ENCODE results near the gene GSAP.
"Not testable (repeated sequence)": the region's sequence is repeated elsewhere in the genome, so short reads cannot be mapped to it uniquely, and the experiment has no call there.

Gene GSAP

DNA sequence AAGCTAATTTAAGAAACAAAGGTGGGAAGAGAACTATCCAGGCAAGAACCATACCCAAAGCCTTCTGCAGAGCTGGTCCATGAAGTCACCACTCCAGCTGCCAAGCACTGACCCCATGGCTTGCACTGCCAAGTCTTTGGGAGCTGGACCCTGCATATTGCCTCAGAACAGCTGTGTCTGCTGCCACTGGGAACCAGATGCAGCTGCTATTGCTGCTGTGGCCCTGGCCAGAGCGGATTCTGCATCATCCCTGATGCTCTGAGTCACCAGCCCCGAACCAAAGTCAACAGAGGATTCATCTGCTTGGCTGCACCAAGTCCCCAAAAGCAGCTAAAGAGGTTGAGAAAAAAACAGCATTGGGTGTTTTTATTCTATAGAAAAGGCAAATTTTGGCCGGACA lies 39.2 kb upstream of the GSAP start:
- Histone ChIP-seq H3K27ac (ENCODE audit: low read depth, low read length) (peak overlapping the region; percentile 38), H2AFZ (ENCODE audit: low read length, unreplicated experiment) (no peak overlapping the region), H3K36me3 (ENCODE audit: insufficient read depth, low read length) (no peaks in the 10 kb centered on the region), H3K4me3 (ENCODE audit: low read depth, low read length) (no peak overlapping the region), H3K4me1 (ENCODE audit: control insufficient read depth, insufficient read depth, low read length, unreplicated experiment) (peaks cover 47% of the 10 kb centered on the region), H3K79me2 (ENCODE audit: control insufficient read depth, insufficient read depth, low read length, unreplicated experiment) (no peaks in the 10 kb centered on the region), H3K27me3 (ENCODE audit: insufficient read depth, low read length) (no peaks in the 10 kb centered on the region)

- Histone ChIP-seq H3K4me3 (ENCODE audit: low read depth, low read length) (no peak overlapping the region), H3K79me2 (ENCODE audit: control insufficient read depth, insufficient read depth, low read length, unreplicated experiment) (no peaks in the 10 kb centered on the region), H3K36me3 (ENCODE audit: insufficient read depth, low read length) (no peaks in the 10 kb centered on the region), H3K4me1 (ENCODE audit: control insufficient read depth, insufficient read depth, low read length, unreplicated experiment) (peaks cover 50% of the 10 kb centered on the region), H3K27me3 (ENCODE audit: insufficient read depth, low read length) (no peaks in the 10 kb centered on the region), H2AFZ (ENCODE audit: low read length, unreplicated experiment) (no peak overlapping the region), H3K27ac (ENCODE audit: low read depth, low read length) (peak overlapping the region; percentile 38)
Observed at GRCh38 chr7:77454802-77455201, 38.7 kb upstream of the GSAP start.

DNA sequence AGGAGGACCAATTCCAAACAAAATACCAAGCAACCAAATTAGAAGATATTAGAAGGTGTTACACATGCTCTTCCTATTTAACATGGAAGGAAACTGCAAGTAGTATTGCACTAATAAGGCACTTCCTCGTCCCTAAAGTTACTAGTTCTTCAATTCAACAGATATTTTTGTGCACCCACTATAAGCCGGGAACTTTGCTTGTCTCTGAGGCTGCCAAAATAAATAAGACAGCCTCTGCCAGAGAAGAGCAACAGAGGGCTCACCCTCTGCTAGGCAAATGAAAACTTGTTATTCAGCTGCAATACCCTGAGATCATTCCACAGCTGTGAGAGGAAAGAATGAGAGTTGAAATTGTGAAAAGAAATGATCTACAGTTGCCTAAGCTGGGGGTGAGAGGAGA lies 37.4 kb upstream of the GSAP start:
- H3K36me3 ChIP-seq (ENCODE audit: insufficient read depth, low read length), result no peaks in the 10 kb centered on the region
- H3K27ac ChIP-seq (ENCODE audit: low read depth, low read length), result peak overlapping the region; percentile 20
- H3K79me2 ChIP-seq (ENCODE audit: control insufficient read depth, insufficient read depth, low read length, unreplicated experiment), result no peaks in the 10 kb centered on the region
- H2AFZ ChIP-seq (ENCODE audit: low read length, unreplicated experiment), result no peak overlapping the region
- H3K4me3 ChIP-seq (ENCODE audit: low read depth, low read length), result peak overlapping the region; percentile 0; the same call in 1 of the 2 replicates
- no peaks in the 10 kb centered on the region for H3K27me3 ChIP-seq (ENCODE audit: insufficient read depth, low read length)
- H3K4me1 ChIP-seq (ENCODE audit: control insufficient read depth, insufficient read depth, low read length, unreplicated experiment), result peaks cover 50% of the 10 kb centered on the region

GRCh38 chr7:77451950-77452349 lies 35.8 kb upstream of the GSAP start:
- H3K4me1 ChIP-seq (ENCODE audit: control insufficient read depth, insufficient read depth, low read length, unreplicated experiment), result peaks cover 48% of the 10 kb centered on the region
- H3K4me3 ChIP-seq (ENCODE audit: low read depth, low read length); H3K27ac ChIP-seq (ENCODE audit: low read depth, low read length): not testable (repeated sequence)

GRCh38 chr7:77450613-77451012 lies 34.5 kb upstream of the GSAP start:
- Histone ChIP-seq H2AFZ (ENCODE audit: low read length, unreplicated experiment) (peak overlapping the region; percentile 0), H3K79me2 (ENCODE audit: control insufficient read depth, insufficient read depth, low read length, unreplicated experiment) (no peaks in the 10 kb centered on the region), H3K4me1 (ENCODE audit: control insufficient read depth, insufficient read depth, low read length, unreplicated experiment) (peaks cover 39% of the 10 kb centered on the region), H3K27ac (ENCODE audit: low read depth, low read length) (no peak overlapping the region), H3K4me3 (ENCODE audit: low read depth, low read length) (no peak overlapping the region), H3K27me3 (ENCODE audit: insufficient read depth, low read length) (no peaks in the 10 kb centered on the region), H3K36me3 (ENCODE audit: insufficient read depth, low read length) (no peaks in the 10 kb centered on the region)

More at GRCh38 chr7:77451950-77452349, 35.8 kb upstream of the GSAP start:
- not testable (repeated sequence) for H3K36me3 ChIP-seq (ENCODE audit: insufficient read depth, low read length); H3K79me2 ChIP-seq (ENCODE audit: control insufficient read depth, insufficient read depth, low read length, unreplicated experiment); H2AFZ ChIP-seq (ENCODE audit: low read length, unreplicated experiment); H3K27me3 ChIP-seq (ENCODE audit: insufficient read depth, low read length)

GRCh38 chr7:77450054-77450453 lies 33.9 kb upstream of the GSAP start:
- Histone ChIP-seq H3K27ac (ENCODE audit: low read depth, low read length) (no peak overlapping the region), H3K36me3 (ENCODE audit: insufficient read depth, low read length) (no peaks in the 10 kb centered on the region), H3K4me1 (ENCODE audit: control insufficient read depth, insufficient read depth, low read length, unreplicated experiment) (peaks cover 33% of the 10 kb centered on the region), H3K79me2 (ENCODE audit: control insufficient read depth, insufficient read depth, low read length, unreplicated experiment) (no peaks in the 10 kb centered on the region), H3K4me3 (ENCODE audit: low read depth, low read length) (no peak overlapping the region), H3K27me3 (ENCODE audit: insufficient read depth, low read length) (no peaks in the 10 kb centered on the region), H2AFZ (ENCODE audit: low read length, unreplicated experiment) (peak overlapping the region; percentile 0)

- no peak overlapping the region for H3K27ac ChIP-seq (ENCODE audit: low read depth, low read length)
Observed at GRCh38 chr7:77447616-77448015, 31.5 kb upstream of the GSAP start.

DNA sequence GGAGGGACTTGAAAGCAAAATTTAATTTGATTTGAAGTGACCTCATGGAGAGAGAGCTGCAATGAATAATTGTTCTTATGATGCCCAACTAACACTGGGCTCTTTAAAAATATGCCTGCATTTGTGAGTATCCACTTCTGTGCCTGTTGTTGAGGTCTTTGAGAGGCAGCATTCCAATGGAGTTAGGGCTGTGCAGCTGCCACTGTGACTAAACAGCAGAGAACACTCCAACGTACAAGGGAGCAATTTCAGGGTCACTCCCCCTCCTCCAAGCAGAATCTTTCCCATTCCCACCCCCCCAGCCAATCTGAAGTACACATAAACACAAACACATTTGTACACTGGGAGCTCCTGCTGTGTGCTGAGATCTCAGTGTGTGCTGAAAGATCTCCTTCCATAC lies 28.0 kb upstream of the GSAP start:
- no peaks in the 10 kb centered on the region for H3K27me3 ChIP-seq (ENCODE audit: insufficient read depth, low read length)
- H3K79me2 ChIP-seq (ENCODE audit: control insufficient read depth, insufficient read depth, low read length, unreplicated experiment), result no peaks in the 10 kb centered on the region
- H3K36me3 ChIP-seq (ENCODE audit: insufficient read depth, low read length), result no peaks in the 10 kb centered on the region
- no peak overlapping the region for H2AFZ ChIP-seq (ENCODE audit: low read length, unreplicated experiment)
- no peak overlapping the region for H3K4me3 ChIP-seq (ENCODE audit: low read depth, low read length)
- no peak overlapping the region for H3K27ac ChIP-seq (ENCODE audit: low read depth, low read length)
- H3K4me1 ChIP-seq (ENCODE audit: control insufficient read depth, insufficient read depth, low read length, unreplicated experiment), result peaks cover 23% of the 10 kb centered on the region

More at GRCh38 chr7:77447616-77448015, 31.5 kb upstream of the GSAP start:
- peak overlapping the region; percentile 34 for H2AFZ ChIP-seq (ENCODE audit: low read length, unreplicated experiment)
- peaks cover 27% of the 10 kb centered on the region for H3K4me1 ChIP-seq (ENCODE audit: control insufficient read depth, insufficient read depth, low read length, unreplicated experiment)
- H3K27me3 ChIP-seq (ENCODE audit: insufficient read depth, low read length), result no peaks in the 10 kb centered on the region
- no peak overlapping the region for H3K4me3 ChIP-seq (ENCODE audit: low read depth, low read length)
- H3K79me2 ChIP-seq (ENCODE audit: control insufficient read depth, insufficient read depth, low read length, unreplicated experiment), result no peaks in the 10 kb centered on the region
- no peaks in the 10 kb centered on the region for H3K36me3 ChIP-seq (ENCODE audit: insufficient read depth, low read length)

DNA sequence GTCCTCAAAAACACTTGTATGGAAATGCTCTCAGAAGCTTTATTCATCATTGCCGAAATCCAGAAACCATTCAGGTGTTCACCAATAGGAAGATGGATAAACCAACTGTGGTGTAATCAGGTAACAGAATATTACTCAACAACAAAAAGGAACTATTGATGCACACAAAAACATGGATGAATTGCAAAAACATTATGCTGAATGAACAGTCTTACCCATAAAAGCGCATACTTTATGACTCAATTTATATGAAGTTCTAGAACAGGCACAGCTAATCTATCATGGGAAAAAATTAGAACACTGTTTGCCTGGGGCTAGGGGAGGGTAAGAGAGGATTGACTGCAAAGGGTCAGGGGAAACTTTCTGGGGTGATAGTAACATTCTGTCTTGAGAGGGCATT lies 26.9 kb upstream of the GSAP start:
- peaks cover 23% of the 10 kb centered on the region for H3K4me1 ChIP-seq (ENCODE audit: control insufficient read depth, insufficient read depth, low read length, unreplicated experiment)
- H3K4me3 ChIP-seq (ENCODE audit: low read depth, low read length), result no peak overlapping the region
- H2AFZ ChIP-seq (ENCODE audit: low read length, unreplicated experiment), result peak overlapping the region; percentile 47
- no peaks in the 10 kb centered on the region for H3K79me2 ChIP-seq (ENCODE audit: control insufficient read depth, insufficient read depth, low read length, unreplicated experiment)
- H3K27me3 ChIP-seq (ENCODE audit: insufficient read depth, low read length), result no peaks in the 10 kb centered on the region
- H3K27ac ChIP-seq (ENCODE audit: low read depth, low read length), result peak overlapping the region; percentile 70
- H3K36me3 ChIP-seq (ENCODE audit: insufficient read depth, low read length), result no peaks in the 10 kb centered on the region

- no peaks in the 10 kb centered on the region for H3K79me2 ChIP-seq (ENCODE audit: control insufficient read depth, insufficient read depth, low read length, unreplicated experiment)
- H3K4me3 ChIP-seq (ENCODE audit: low read depth, low read length), result 0 out of 2 replicates have a peak overlapping the region, but pooled peaks have one; percentile 8
- H3K36me3 ChIP-seq (ENCODE audit: insufficient read depth, low read length), result no peaks in the 10 kb centered on the region
- H2AFZ ChIP-seq (ENCODE audit: low read length, unreplicated experiment), result peak overlapping the region; percentile 51
- peak overlapping the region; percentile 70 for H3K27ac ChIP-seq (ENCODE audit: low read depth, low read length)
- peaks cover 23% of the 10 kb centered on the region for H3K4me1 ChIP-seq (ENCODE audit: control insufficient read depth, insufficient read depth, low read length, unreplicated experiment)
- no peaks in the 10 kb centered on the region for H3K27me3 ChIP-seq (ENCODE audit: insufficient read depth, low read length)
Observed at GRCh38 chr7:77442636-77443035, 26.5 kb upstream of the GSAP start.

- Histone ChIP-seq H2AFZ (ENCODE audit: low read length, unreplicated experiment) (no peak overlapping the region), H3K27me3 (ENCODE audit: insufficient read depth, low read length) (no peaks in the 10 kb centered on the region), H3K79me2 (ENCODE audit: control insufficient read depth, insufficient read depth, low read length, unreplicated experiment) (no peaks in the 10 kb centered on the region), H3K4me1 (ENCODE audit: control insufficient read depth, insufficient read depth, low read length, unreplicated experiment) (peaks cover 23% of the 10 kb centered on the region), H3K36me3 (ENCODE audit: insufficient read depth, low read length) (no peaks in the 10 kb centered on the region), H3K4me3 (ENCODE audit: low read depth, low read length) (no peak overlapping the region), H3K27ac (ENCODE audit: low read depth, low read length) (no peak overlapping the region)
Observed at GRCh38 chr7:77441046-77441445, 24.9 kb upstream of the GSAP start.
